ENCODE data around the gene SOX8.

DNA sequence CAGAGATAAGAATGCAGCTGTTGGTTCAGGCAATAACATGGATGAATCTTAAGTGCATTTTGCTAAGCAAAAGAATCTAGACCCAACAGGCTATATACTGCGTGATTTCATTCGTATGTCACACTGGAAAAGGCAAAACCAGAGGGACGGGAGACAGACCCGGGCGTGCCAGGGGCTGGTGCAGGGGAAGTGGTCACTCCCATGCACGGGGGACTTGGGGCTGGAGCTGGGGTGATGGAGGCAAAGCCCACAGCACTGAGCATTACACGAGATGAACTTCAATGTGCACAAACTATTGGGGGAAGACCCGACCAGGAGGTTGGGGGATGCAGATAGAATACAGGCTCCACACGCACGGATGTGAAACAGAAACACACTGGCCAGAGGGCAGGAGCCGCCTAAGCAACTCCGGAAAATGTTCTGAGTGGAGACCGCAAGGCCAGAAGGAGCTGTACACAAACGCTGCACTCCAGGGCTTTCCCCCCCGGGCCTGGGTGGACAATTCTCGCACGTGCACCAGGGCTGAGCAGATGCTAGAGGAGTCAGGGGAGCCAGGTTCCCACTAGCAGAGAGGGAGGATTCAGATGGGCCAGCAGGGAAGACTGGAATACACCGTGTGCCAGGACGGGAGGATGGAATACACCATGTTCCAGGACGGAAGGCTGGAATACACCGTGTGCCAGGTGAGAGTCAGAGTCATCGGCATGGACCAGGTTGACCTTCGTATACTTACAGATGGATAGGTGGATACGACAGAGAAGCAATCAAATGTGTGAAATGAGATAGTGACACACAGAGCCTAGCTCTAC, 22.1 kb upstream of the SOX8 start:
- TF ChIP-seq GATA3 (IDR thresholded peaks at IDR 0.05; ENCODE audit: low read depth, low read length) (no peak), GATA2 (IDR thresholded peaks at IDR 0.05; ENCODE audit: low read depth, low read length) (no peak)
